ENCODE results near the gene DLGAP4.

The DLGAP4 gene

GRCh38 chr20:36275011-36275410 lies 31.1 kb upstream of the DLGAP4 start:
- DNase-seq (ENCODE audit: low read depth in 4 of 4, low spot score in 1 of 4), result no peak

- no peak for DNase-seq (ENCODE audit: low read depth in 4 of 4, low spot score in 1 of 4)
Observed at GRCh38 chr20:36275441-36276189, 30.5 kb upstream of the DLGAP4 start.

- DNase-seq (ENCODE audit: low read depth in 4 of 4, low spot score in 1 of 4), result no peak
Observed at GRCh38 chr20:36277546-36277945, 28.6 kb upstream of the DLGAP4 start.

GRCh38 chr20:36279362-36279761 lies 26.8 kb upstream of the DLGAP4 start:
- no peak for DNase-seq (ENCODE audit: low read depth in 4 of 4, low spot score in 1 of 4)

- no peak for DNase-seq (ENCODE audit: low read depth in 4 of 4, low spot score in 1 of 4)
Observed at GRCh38 chr20:36279776-36280175, 26.4 kb upstream of the DLGAP4 start.

GRCh38 chr20:36281785-36282380 lies 24.3 kb upstream of the DLGAP4 start:
- DNase-seq (ENCODE audit: low read depth in 4 of 4, low spot score in 1 of 4), result no peak

- no peak for DNase-seq (ENCODE audit: low read depth in 4 of 4, low spot score in 1 of 4)
Observed at GRCh38 chr20:36284751-36285150, 21.4 kb upstream of the DLGAP4 start.

GRCh38 chr20:36285746-36286447 lies 20.2 kb upstream of the DLGAP4 start:
- no peak for DNase-seq (ENCODE audit: low read depth in 4 of 4, low spot score in 1 of 4)

GRCh38 chr20:36297656-36298055 lies 8.5 kb upstream of the DLGAP4 start:
- no peak for DNase-seq (ENCODE audit: low read depth in 4 of 4, low spot score in 1 of 4)

GRCh38 chr20:36298061-36298460 lies 8.1 kb upstream of the DLGAP4 start:
- no peak for DNase-seq (ENCODE audit: low read depth in 4 of 4, low spot score in 1 of 4)

- DNase-seq (ENCODE audit: low read depth in 4 of 4, low spot score in 1 of 4), result no peak
Observed at GRCh38 chr20:36298795-36299339, 7.3 kb upstream of the DLGAP4 start.

- DNase-seq (ENCODE audit: low read depth in 4 of 4, low spot score in 1 of 4), result no peak
Observed at GRCh38 chr20:36299459-36299858, 6.7 kb upstream of the DLGAP4 start.

- DNase-seq (ENCODE audit: low read depth in 4 of 4, low spot score in 1 of 4), result no peak
Observed at GRCh38 chr20:36301359-36302119, 4.6 kb upstream of the DLGAP4 start.

GRCh38 chr20:36303020-36303595 lies 3.0 kb upstream of the DLGAP4 start:
- DNase-seq (ENCODE audit: low read depth in 4 of 4, low spot score in 1 of 4), result no peak

GRCh38 chr20:36303831-36304230 lies 2.3 kb upstream of the DLGAP4 start:
- DNase-seq (ENCODE audit: low read depth in 4 of 4, low spot score in 1 of 4), result no peak

- DNase-seq (ENCODE audit: low read depth in 4 of 4, low spot score in 1 of 4), result no peak
Observed at GRCh38 chr20:36304786-36305495, 1.2 kb upstream of the DLGAP4 start.

GRCh38 chr20:36306553-36307411 lies 643 bp downstream of the DLGAP4 start:
- no peak for DNase-seq (ENCODE audit: low read depth in 4 of 4, low spot score in 1 of 4)

GRCh38 chr20:36307412-36308325 lies 1.5 kb downstream of the DLGAP4 start:
- DNase-seq (ENCODE audit: low read depth in 4 of 4, low spot score in 1 of 4), result no peak
